Ishikawa (cell line): ENCODE data around the gene FAM180A.

ENCODE experiments used
- CEBPB ChIP-seq: IDR thresholded peaks from 2 replicates; pipeline ENCODE4 v1.6.1; 2012
- CREB1 ChIP-seq: IDR thresholded peaks from 2 replicates; pipeline ENCODE4 v1.6.1; 2012; ENCODE audit warnings: low read depth
- EP300 ChIP-seq: IDR thresholded peaks from 2 replicates; pipeline ENCODE4 v1.6.1; 2012; ENCODE audit warnings: borderline replicate concordance
- FOXM1 ChIP-seq: IDR thresholded peaks from 2 replicates; pipeline ENCODE4 v1.6.1; 2012; ENCODE audit warnings: low read depth, borderline replicate concordance
- NFIC ChIP-seq: IDR thresholded peaks from 2 replicates; pipeline ENCODE4 v1.6.1; 2012
- RAD21 ChIP-seq: IDR thresholded peaks from 2 replicates; pipeline ENCODE4 v1.6.1; 2012; ENCODE audit warnings: low read depth
- TAF1 ChIP-seq: IDR thresholded peaks from 2 replicates; pipeline ENCODE4 v1.6.1; 2012; ENCODE audit warnings: low read depth, mild to moderate bottlenecking
- TCF12 ChIP-seq: IDR thresholded peaks from 2 replicates; pipeline ENCODE4 v1.6.1; 2012; ENCODE audit warnings: low read depth
- TF ChIP-seq, protein P1 (sequence below): IDR thresholded peaks from 2 replicates; pipeline ENCODE4 v1.6.1; 2012
- TF ChIP-seq, protein P2 (sequence below): IDR thresholded peaks from 2 replicates; pipeline ENCODE4 v1.6.1; 2012; ENCODE audit warnings: low read depth, mild to moderate bottlenecking

DNA sequence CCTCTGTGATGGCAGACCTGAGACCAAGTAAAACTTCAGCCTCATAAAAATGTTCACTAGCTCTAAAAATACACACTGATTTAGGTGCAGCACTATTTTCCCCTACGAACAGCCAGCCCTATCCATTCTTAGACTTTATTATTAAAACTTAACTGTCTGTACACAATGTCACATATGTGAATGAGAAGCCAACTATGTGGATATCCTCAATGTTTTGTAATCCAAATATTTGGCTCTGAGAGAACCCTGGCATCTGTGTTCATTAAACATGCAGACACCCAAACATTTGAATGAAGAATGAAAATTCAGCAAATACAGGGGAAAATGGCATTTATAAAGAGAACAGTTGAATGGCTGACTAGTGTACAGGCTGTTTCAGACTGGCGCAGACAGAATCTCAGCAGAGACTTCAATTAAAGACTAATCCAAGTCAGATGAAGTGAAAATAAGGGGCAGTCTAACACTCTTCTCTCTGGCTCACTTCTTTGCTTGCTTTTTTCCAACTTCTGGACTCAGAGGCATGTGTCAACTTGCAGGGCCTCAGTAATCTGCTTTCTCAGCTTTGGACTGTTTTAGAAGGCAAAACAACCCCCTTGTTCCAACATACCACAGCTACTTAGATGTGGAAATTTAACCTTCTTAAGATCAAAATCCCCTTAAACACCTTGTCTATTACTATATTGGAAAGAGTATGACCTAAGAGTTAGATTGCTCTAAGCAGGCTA is 47.4 kb upstream of the FAM180A start:
- TF ChIP-seq CEBPB (no peak), RAD21 (no peak), CREB1 (no peak), EP300 (no peak), NFIC (no peak), TCF12 (no peak), TAF1 (no peak), FOXM1 (no peak)
- TF ChIP-seq, protein P1, sequence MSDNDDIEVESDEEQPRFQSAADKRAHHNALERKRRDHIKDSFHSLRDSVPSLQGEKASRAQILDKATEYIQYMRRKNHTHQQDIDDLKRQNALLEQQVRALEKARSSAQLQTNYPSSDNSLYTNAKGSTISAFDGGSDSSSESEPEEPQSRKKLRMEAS: no peak
- TF ChIP-seq, protein P2, sequence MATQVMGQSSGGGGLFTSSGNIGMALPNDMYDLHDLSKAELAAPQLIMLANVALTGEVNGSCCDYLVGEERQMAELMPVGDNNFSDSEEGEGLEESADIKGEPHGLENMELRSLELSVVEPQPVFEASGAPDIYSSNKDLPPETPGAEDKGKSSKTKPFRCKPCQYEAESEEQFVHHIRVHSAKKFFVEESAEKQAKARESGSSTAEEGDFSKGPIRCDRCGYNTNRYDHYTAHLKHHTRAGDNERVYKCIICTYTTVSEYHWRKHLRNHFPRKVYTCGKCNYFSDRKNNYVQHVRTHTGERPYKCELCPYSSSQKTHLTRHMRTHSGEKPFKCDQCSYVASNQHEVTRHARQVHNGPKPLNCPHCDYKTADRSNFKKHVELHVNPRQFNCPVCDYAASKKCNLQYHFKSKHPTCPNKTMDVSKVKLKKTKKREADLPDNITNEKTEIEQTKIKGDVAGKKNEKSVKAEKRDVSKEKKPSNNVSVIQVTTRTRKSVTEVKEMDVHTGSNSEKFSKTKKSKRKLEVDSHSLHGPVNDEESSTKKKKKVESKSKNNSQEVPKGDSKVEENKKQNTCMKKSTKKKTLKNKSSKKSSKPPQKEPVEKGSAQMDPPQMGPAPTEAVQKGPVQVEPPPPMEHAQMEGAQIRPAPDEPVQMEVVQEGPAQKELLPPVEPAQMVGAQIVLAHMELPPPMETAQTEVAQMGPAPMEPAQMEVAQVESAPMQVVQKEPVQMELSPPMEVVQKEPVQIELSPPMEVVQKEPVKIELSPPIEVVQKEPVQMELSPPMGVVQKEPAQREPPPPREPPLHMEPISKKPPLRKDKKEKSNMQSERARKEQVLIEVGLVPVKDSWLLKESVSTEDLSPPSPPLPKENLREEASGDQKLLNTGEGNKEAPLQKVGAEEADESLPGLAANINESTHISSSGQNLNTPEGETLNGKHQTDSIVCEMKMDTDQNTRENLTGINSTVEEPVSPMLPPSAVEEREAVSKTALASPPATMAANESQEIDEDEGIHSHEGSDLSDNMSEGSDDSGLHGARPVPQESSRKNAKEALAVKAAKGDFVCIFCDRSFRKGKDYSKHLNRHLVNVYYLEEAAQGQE: no peak
